SU-DHL-6 (cell line): ENCODE data around the gene GLI3.
"Not testable (repeated sequence)": the region's sequence is repeated elsewhere in the genome, so short reads cannot be mapped to it uniquely, and the experiment has no call there.

Experiments used
- H2AFZ ChIP-seq: fragments of 200-600 bp; sonication (generic); 2 replicates; pipeline ENCODE4 v1.6.1; 2014; ENCODE audit warnings: low read depth, mild to moderate bottlenecking, moderate library complexity, mixed read lengths, antibody characterized with exemption, low read length; ENCODE audit not compliant: severe bottlenecking
- H3F3A ChIP-seq: fragments of 200-600 bp; shearing (Covaris generic); 2 replicates; pipeline ENCODE4 v1.6.0; 2016; ENCODE audit warnings: antibody characterized with exemption, mild to moderate bottlenecking; ENCODE audit not compliant: insufficient read depth
- H3K27ac ChIP-seq: fragments of 200-600 bp; sonication (generic); 2 replicates; pipeline ENCODE4 v1.5.1; 2016; ENCODE audit warnings: low read depth, mild to moderate bottlenecking, low read length, moderate library complexity, mixed read lengths
- H3K27me3 ChIP-seq: fragments of 200-600 bp; sonication (generic), shearing (Covaris generic); 2 replicates; pipeline ENCODE4 v1.6.0; 2014; ENCODE audit warnings: mild to moderate bottlenecking, low read length
- H3K36me3 ChIP-seq: fragments of 200-600 bp; sonication (generic); 2 replicates; pipeline ENCODE4 v1.6.1; 2014; ENCODE audit warnings: mild to moderate bottlenecking, low read length, mixed read lengths
- H3K4me2 ChIP-seq: fragments of 300-600, 200-600 bp; shearing (Covaris generic), sonication (generic); 2 replicates; pipeline ENCODE4 v1.6.0; 2014; ENCODE audit warnings: low read length, low read depth, mild to moderate bottlenecking; ENCODE audit not compliant: poor library complexity, severe bottlenecking
- H3K4me3 ChIP-seq: fragments of 200-600 bp; sonication (generic); 2 replicates; pipeline ENCODE4 v1.5.1; 2014; ENCODE audit warnings: antibody characterized with exemption, low read length, mild to moderate bottlenecking, mixed read lengths; ENCODE audit not compliant: insufficient read depth, poor library complexity, severe bottlenecking
- H3K79me2 ChIP-seq: fragments of 200-600 bp; sonication (generic); 2 replicates; pipeline ENCODE4 v1.6.1; 2014; ENCODE audit warnings: mild to moderate bottlenecking, low read length, moderate library complexity; ENCODE audit not compliant: insufficient read depth
- H3K9ac ChIP-seq: fragments of 200-600 bp; sonication (generic); 2 replicates; pipeline ENCODE4 v1.7.0; 2014; ENCODE audit warnings: mild to moderate bottlenecking, low read length
- H3K9me2 ChIP-seq: fragments of 200-600 bp; sonication (generic); replicated peaks from 2 replicates; pipeline ENCODE4 v1.6.1; 2014; ENCODE audit warnings: low read length; ENCODE audit not compliant: insufficient read depth
- H3K9me3 ChIP-seq: fragments of 200-600 bp; sonication (generic); 2 replicates; pipeline ENCODE4 v1.6.1; 2014; ENCODE audit warnings: low read length, mixed read lengths; ENCODE audit not compliant: insufficient read depth
- H4K20me1 ChIP-seq: fragments of 200-600 bp; sonication (generic); 2 replicates; pipeline ENCODE4 v1.6.1; 2014; ENCODE audit warnings: low read depth, mild to moderate bottlenecking, antibody characterized with exemption, low read length, moderate library complexity, mixed read lengths
- EZH2phosphoT487 ChIP-seq: fragments of 200-600 bp; sonication (generic), shearing (Covaris generic); conservative IDR thresholded peaks from 2 replicates; pipeline ENCODE4 v1.6.1; 2018; ENCODE audit warnings: mild to moderate bottlenecking, antibody characterized with exemption, low read length, moderate library complexity, mixed read lengths
- TF ChIP-seq, protein P1 (sequence below): fragments of 200-600 bp; sonication (generic); IDR thresholded peaks from one replicate; pipeline ENCODE4 v1.5.1; 2017; ENCODE audit warnings: antibody characterized with exemption, mild to moderate bottlenecking, low read length, moderate library complexity; ENCODE audit not compliant: insufficient read depth, poor library complexity, severe bottlenecking

Gene GLI3

DNA sequence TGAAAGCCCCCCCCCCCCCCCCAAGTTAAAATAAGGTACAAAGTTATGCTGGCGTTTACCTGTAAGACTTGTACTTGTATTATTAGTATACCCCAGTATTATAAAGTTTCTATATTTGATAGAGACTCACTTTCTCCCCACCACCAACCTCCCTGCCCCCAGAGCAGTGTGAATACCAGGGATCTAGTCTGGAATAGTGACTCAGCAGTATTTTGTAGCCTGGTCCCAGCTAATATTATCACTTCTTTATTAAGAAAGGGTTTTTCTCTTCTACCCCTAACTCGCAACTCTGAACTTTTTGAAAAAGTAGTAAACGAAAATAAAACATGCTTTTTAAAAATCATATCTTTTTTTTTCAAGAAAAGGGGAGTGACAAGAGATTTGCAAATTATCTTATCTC lies 26.7 kb downstream of the GLI3 start:
- Histone ChIP-seq H3K36me3 (no peaks in the 10 kb centered on the region), H2AFZ (no peak overlapping the region), H3K79me2 (no peaks in the 10 kb centered on the region), H3K4me2 (no peak overlapping the region), H3F3A (no peaks in the 10 kb centered on the region), H3K9ac (no peak overlapping the region), H4K20me1 (no peaks in the 10 kb centered on the region), H3K9me2 (no peaks in the 10 kb centered on the region), H3K27ac (no peak overlapping the region), H3K4me3 (no peak overlapping the region), H3K9me3 (no peaks in the 10 kb centered on the region), H3K27me3 (no peaks in the 10 kb centered on the region)
- no peak for TF ChIP-seq EZH2phosphoT487
- TF ChIP-seq, protein P1, sequence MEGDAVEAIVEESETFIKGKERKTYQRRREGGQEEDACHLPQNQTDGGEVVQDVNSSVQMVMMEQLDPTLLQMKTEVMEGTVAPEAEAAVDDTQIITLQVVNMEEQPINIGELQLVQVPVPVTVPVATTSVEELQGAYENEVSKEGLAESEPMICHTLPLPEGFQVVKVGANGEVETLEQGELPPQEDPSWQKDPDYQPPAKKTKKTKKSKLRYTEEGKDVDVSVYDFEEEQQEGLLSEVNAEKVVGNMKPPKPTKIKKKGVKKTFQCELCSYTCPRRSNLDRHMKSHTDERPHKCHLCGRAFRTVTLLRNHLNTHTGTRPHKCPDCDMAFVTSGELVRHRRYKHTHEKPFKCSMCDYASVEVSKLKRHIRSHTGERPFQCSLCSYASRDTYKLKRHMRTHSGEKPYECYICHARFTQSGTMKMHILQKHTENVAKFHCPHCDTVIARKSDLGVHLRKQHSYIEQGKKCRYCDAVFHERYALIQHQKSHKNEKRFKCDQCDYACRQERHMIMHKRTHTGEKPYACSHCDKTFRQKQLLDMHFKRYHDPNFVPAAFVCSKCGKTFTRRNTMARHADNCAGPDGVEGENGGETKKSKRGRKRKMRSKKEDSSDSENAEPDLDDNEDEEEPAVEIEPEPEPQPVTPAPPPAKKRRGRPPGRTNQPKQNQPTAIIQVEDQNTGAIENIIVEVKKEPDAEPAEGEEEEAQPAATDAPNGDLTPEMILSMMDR: no peak

DNA sequence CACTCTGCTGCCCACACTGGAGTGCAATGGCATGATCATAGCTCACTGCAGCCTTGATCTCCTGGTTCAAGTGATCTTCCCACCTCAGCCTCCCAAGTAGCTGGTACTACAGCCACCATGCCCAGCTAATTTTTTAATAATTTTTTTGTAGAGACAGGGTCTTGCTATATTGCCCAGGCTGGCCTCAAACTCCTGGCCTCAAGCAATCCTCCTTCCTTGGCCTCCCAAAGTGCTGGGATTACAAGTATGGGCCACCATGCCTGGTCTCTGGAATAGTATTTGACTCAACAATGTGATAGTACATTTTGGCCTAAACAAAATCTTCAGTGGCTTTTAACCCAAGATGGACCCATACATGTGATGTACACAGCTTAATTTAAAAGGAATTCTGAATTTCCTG lies 27.9 kb downstream of the GLI3 start:
- not testable (repeated sequence) for H3K4me3 ChIP-seq, H2AFZ ChIP-seq, H3K9ac ChIP-seq, H3F3A ChIP-seq, H3K9me2 ChIP-seq, H3K9me3 ChIP-seq, H3K27me3 ChIP-seq, H3K27ac ChIP-seq, H4K20me1 ChIP-seq, H3K79me2 ChIP-seq, H3K36me3 ChIP-seq, H3K4me2 ChIP-seq

DNA sequence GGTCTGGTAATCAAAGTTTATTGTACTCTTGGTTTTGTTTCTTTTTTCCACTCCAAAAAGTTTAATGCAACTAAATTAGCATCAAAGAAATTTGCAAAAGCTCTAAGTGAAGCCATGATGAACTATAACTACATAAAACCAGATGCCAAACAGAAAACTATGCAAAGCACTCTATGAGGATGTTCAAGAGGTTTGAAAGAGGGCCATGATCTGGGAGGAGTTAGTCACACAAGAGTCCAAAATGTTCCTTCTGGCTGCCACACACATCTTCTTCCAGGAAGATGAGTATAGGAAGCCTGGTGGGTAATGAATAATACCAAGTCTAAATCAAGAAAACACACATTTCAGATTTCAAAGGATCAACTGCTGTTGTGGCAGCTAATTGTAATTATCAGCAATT lies 28.4 kb downstream of the GLI3 start:
- H3K27me3 ChIP-seq: no peaks in the 10 kb centered on the region
- no peak overlapping the region for H3K27ac ChIP-seq
- no peak overlapping the region for H3K9ac ChIP-seq
- H2AFZ ChIP-seq: no peak overlapping the region
- no peak overlapping the region for H3K4me3 ChIP-seq
- TF ChIP-seq EZH2phosphoT487: no peak
- TF ChIP-seq, protein P1: no peak
- H3K9me2 ChIP-seq: no peaks in the 10 kb centered on the region
- no peaks in the 10 kb centered on the region for H3K36me3 ChIP-seq
- H3K79me2 ChIP-seq: no peaks in the 10 kb centered on the region
- no peak overlapping the region for H3K4me2 ChIP-seq
- no peaks in the 10 kb centered on the region for H4K20me1 ChIP-seq
- H3F3A ChIP-seq: no peaks in the 10 kb centered on the region
- no peaks in the 10 kb centered on the region for H3K9me3 ChIP-seq

DNA sequence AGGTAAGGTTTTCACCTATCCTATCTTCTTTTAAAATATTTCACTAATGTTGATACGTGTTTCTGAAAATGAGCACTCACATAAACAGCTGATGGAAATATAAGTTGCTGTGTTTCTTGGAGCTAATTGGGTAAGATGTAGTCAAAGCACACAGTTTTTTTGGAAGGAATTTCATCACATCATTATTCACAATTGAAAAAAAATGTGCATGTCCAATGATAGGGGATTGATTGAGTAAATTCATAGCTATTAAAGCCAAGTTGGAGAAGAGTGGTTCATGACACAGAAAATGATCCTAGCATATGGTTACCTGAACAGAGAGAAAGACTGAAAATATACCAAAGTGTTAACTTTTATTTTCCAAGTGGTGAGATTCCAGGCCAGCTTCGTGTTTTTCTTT lies 29.6 kb downstream of the GLI3 start:
- no peak overlapping the region for H3K27ac ChIP-seq
- no peak overlapping the region for H3K4me3 ChIP-seq
- TF ChIP-seq, protein P1: no peak
- no peaks in the 10 kb centered on the region for H3K9me2 ChIP-seq
- H3K79me2 ChIP-seq: no peaks in the 10 kb centered on the region
- no peaks in the 10 kb centered on the region for H3K27me3 ChIP-seq
- no peak overlapping the region for H2AFZ ChIP-seq
- H3K9ac ChIP-seq: no peak overlapping the region
- no peaks in the 10 kb centered on the region for H3F3A ChIP-seq
- H3K4me2 ChIP-seq: no peak overlapping the region
- no peaks in the 10 kb centered on the region for H3K9me3 ChIP-seq
- H4K20me1 ChIP-seq: no peaks in the 10 kb centered on the region
- H3K36me3 ChIP-seq: no peaks in the 10 kb centered on the region
